ENCODE measurements around the gene SH3BP1. TPM values are rescaled to one million over a fixed set of nuclear protein-coding genes. Genes with fewer than 3 reads are reported as not detected.

The SH3BP1 gene
- total RNA-seq, 1 donor from 2014 or later, result 116 TPM

DNA sequence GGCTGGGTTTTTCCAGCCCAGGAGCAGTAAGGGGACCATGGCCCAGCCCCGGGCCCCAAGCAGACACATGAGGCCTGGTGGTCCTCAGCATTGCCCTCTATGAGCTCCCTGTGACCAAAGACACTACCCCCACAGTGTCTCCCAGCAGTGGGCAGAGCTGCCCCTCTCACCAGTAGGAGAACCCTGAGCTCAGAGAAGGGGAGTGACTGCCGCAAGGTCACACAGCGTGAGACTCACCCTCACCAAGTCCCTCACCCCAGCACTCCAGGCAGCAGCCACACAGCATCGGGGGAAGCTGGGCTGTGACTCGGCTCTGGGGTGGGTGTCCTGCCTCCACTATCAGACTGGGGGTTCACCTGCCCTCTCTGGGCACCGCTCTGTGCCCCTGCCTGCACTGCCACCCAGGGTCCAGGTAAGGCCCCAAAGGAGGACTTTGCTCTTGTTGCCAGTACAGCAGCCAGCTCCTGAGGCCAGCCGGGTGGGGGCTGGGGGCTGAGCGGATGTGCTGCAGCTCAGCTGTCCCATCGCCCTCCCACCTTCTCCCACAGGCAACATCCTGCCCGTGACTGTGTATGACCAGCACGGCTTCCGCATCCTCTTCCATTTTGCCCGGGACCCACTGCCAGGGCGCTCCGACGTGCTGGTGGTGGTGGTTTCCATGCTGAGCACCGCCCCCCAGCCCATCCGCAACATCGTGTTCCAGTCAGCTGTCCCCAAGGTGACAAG lies 7.9 kb upstream of the SH3BP1 start:
- no peaks in the 10 kb centered on the region for H3K9me3 Mint-ChIP-seq
- peak overlapping the region; percentile 65 for H3K27ac Mint-ChIP-seq
- intact Hi-C loops (cut with micrococcal nuclease), result loop anchor here (5.0 kb wide), 1 partner anchor 176 kb away; the partner anchor contains the start of gene GCAT
- H3K4me1 Mint-ChIP-seq (ENCODE audit: low read depth), result peaks cover 62% of the 10 kb centered on the region
- peaks cover 2% of the 10 kb centered on the region for H3K36me3 Mint-ChIP-seq (ENCODE audit: low read depth)
- DNase-seq (ENCODE audit: low spot score), result no peak
- no peak overlapping the region for H3K4me3 Mint-ChIP-seq
- H3K27me3 Mint-ChIP-seq (ENCODE audit: insufficient read depth), result no peaks in the 10 kb centered on the region

- intact Hi-C loops (cut with micrococcal nuclease), result loop anchor here (5.0 kb wide), 1 partner anchor 175 kb away; the partner anchor contains the start of gene GCAT
- peaks cover 62% of the 10 kb centered on the region for H3K4me1 Mint-ChIP-seq (ENCODE audit: low read depth)
- peak overlapping the region; percentile 88 for H3K27ac Mint-ChIP-seq
- H3K27me3 Mint-ChIP-seq (ENCODE audit: insufficient read depth), result no peaks in the 10 kb centered on the region
- H3K36me3 Mint-ChIP-seq (ENCODE audit: low read depth), result peaks cover 2% of the 10 kb centered on the region
- H3K9me3 Mint-ChIP-seq, result no peaks in the 10 kb centered on the region
- H3K4me3 Mint-ChIP-seq, result peak overlapping the region; percentile 72
- no peak for DNase-seq (ENCODE audit: low spot score)
These were observed 7.0 kb upstream of the SH3BP1 start for GRCh38 chr22:37632174-37633088.

GRCh38 chr22:37633089-37633624 lies 6.3 kb upstream of the SH3BP1 start:
- H3K27me3 Mint-ChIP-seq (ENCODE audit: insufficient read depth), result no peaks in the 10 kb centered on the region
- no peak for DNase-seq (ENCODE audit: low spot score)
- H3K27ac Mint-ChIP-seq, result peak overlapping the region; percentile 88
- no peaks in the 10 kb centered on the region for H3K9me3 Mint-ChIP-seq
- H3K36me3 Mint-ChIP-seq (ENCODE audit: low read depth), result peaks cover 2% of the 10 kb centered on the region
- peak overlapping the region; percentile 72 for H3K4me3 Mint-ChIP-seq
- H3K4me1 Mint-ChIP-seq (ENCODE audit: low read depth), result peaks cover 62% of the 10 kb centered on the region
- intact Hi-C loops (cut with micrococcal nuclease), result loop anchor here (5.0 kb wide), 1 partner anchor 174 kb away; the partner anchor contains the start of gene GCAT

- Mint-ChIP-seq H3K9me3 (no peaks in the 10 kb centered on the region), H3K4me1 (ENCODE audit: low read depth) (peaks cover 62% of the 10 kb centered on the region), H3K36me3 (ENCODE audit: low read depth) (peaks cover 2% of the 10 kb centered on the region), H3K27ac (peak overlapping the region; percentile 88), H3K4me3 (peak overlapping the region; percentile 72), H3K27me3 (ENCODE audit: insufficient read depth) (no peaks in the 10 kb centered on the region)
- peak; percentile 48 for DNase-seq (ENCODE audit: low spot score)
- intact Hi-C loops (cut with micrococcal nuclease), result loop anchor here (1.0 to 5.0 kb wide), 2 partner anchors 11 to 173 kb away; partner anchors contain the start of gene GCAT
These were observed 5.6 kb upstream of the SH3BP1 start for GRCh38 chr22:37633625-37634416.

- Mint-ChIP-seq H3K4me1 (ENCODE audit: low read depth) (peaks cover 64% of the 10 kb centered on the region), H3K27me3 (ENCODE audit: insufficient read depth) (no peaks in the 10 kb centered on the region), H3K36me3 (ENCODE audit: low read depth) (peaks cover 2% of the 10 kb centered on the region), H3K4me3 (peak overlapping the region; percentile 57), H3K27ac (peak overlapping the region; percentile 82), H3K9me3 (no peaks in the 10 kb centered on the region)
- intact Hi-C loops (cut with micrococcal nuclease), result loop anchor here (1.0 to 5.0 kb wide), 2 partner anchors 11 to 173 kb away; partner anchors contain the start of gene GCAT
- DNase-seq (ENCODE audit: low spot score), result no peak
These were observed 5.0 kb upstream of the SH3BP1 start for GRCh38 chr22:37634417-37634924.

DNA sequence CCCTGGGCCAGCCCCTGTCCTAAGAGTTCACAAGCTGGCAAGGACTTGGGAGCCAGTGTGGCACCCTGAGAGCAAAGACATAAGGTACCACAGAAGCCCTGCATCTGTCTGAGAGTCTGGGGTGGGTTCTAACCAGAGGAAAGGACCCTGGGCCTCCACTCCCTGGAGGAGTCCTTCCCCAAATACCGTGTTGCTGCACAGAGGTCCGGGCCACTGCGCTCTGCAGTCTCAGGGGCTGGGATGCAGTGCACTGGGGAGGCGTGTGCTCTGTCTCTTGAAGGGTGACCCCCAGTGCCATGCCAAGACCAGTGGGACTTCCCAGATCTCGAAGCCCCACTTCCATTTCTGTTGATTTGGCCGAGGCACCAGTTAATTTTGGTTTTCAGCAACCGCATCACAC lies 4.3 kb upstream of the SH3BP1 start:
- no peak overlapping the region for H3K27ac Mint-ChIP-seq
- peak overlapping the region; percentile 57 for H3K4me3 Mint-ChIP-seq
- peaks cover 64% of the 10 kb centered on the region for H3K4me1 Mint-ChIP-seq (ENCODE audit: low read depth)
- DNase-seq (ENCODE audit: low spot score), result no peak
- no peaks in the 10 kb centered on the region for H3K27me3 Mint-ChIP-seq (ENCODE audit: insufficient read depth)
- intact Hi-C loops (cut with micrococcal nuclease), result no loop called here
- H3K36me3 Mint-ChIP-seq (ENCODE audit: low read depth), result peaks cover 2% of the 10 kb centered on the region
- H3K9me3 Mint-ChIP-seq, result no peaks in the 10 kb centered on the region

GRCh38 chr22:37636186-37636948 lies 3.1 kb upstream of the SH3BP1 start:
- intact Hi-C loops (cut with micrococcal nuclease), result loop anchor here (1.0 kb wide), 1 partner anchor 9 kb away; no protein-coding TSS in a partner anchor
- Mint-ChIP-seq H3K4me3 (peak overlapping the region; percentile 15), H3K4me1 (ENCODE audit: low read depth) (peaks cover 64% of the 10 kb centered on the region)

GRCh38 chr22:37636949-37637273 lies 2.6 kb upstream of the SH3BP1 start:
- peak overlapping the region; percentile 15 for H3K4me3 Mint-ChIP-seq
- no peaks in the 10 kb centered on the region for H3K9me3 Mint-ChIP-seq
- intact Hi-C loops (cut with micrococcal nuclease), result loop anchor here (1.0 kb wide), 1 partner anchor 10 kb away; no protein-coding TSS in a partner anchor
- H3K36me3 Mint-ChIP-seq (ENCODE audit: low read depth), result peaks cover under 1% of the 10 kb centered on the region
- peak overlapping the region; percentile 86 for H3K27ac Mint-ChIP-seq
- peaks cover 65% of the 10 kb centered on the region for H3K4me1 Mint-ChIP-seq (ENCODE audit: low read depth)
- no peaks in the 10 kb centered on the region for H3K27me3 Mint-ChIP-seq (ENCODE audit: insufficient read depth)
- no peak for DNase-seq (ENCODE audit: low spot score)

More at GRCh38 chr22:37636186-37636948, 3.1 kb upstream of the SH3BP1 start:
- Mint-ChIP-seq H3K9me3 (no peaks in the 10 kb centered on the region), H3K27ac (peak overlapping the region; percentile 86), H3K27me3 (ENCODE audit: insufficient read depth) (no peaks in the 10 kb centered on the region), H3K36me3 (ENCODE audit: low read depth) (peaks cover 2% of the 10 kb centered on the region)
- DNase-seq (ENCODE audit: low spot score), result no peak

DNA sequence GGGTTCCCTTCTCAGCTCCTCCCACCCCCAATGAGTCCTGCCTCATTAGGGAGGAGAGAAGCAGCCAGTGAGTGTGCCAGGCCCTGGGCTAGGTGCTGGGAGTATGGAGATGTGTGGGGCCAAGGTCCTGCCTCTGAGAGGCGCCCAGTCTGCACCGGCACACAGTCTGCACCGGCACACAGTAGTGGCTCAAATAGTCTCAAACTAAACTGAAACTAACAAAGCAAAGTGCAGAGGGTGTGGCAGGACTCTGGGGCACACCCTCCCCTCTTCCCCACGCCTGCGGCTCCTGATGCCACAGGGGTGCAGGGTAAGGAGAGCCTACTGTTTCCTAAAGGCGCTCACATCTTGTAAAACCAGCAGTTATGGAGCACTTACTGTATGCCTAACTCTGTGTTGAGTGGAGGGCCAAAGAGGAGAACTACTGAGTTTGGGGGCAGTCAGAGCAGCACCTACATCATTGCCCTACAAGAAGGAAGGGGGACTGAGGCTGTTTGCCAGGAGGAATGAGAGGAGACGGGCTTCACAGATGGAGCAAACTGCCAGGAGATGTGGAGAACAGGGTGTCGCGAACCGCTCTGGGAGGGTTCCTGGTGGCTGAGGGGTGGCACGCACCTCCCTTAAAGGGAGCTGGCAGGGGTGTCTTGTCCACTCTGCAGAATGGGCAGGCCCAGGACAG lies 939 bp upstream of the SH3BP1 start:
- intact Hi-C loops (cut with micrococcal nuclease), result loop anchor here (1.0 to 2.0 kb wide), 4 partner anchors 16 to 39 kb away; partner anchors contain the start of genes GGA1 and PDXP
- Mint-ChIP-seq H3K27me3 (ENCODE audit: insufficient read depth) (no peaks in the 10 kb centered on the region), H3K27ac (peak overlapping the region; percentile 86), H3K9me3 (no peaks in the 10 kb centered on the region), H3K4me1 (ENCODE audit: low read depth) (peaks cover 68% of the 10 kb centered on the region), H3K36me3 (ENCODE audit: low read depth) (peaks cover 8% of the 10 kb centered on the region), H3K4me3 (peak overlapping the region; percentile 97)
- peak; percentile 42 for DNase-seq (ENCODE audit: low spot score)

- no peaks in the 10 kb centered on the region for H3K9me3 Mint-ChIP-seq
These were observed 512 bp downstream of the SH3BP1 start for GRCh38 chr22:37639771-37640590.

More at GRCh38 chr22:37639771-37640590, 512 bp downstream of the SH3BP1 start:
- Mint-ChIP-seq H3K4me3 (peak overlapping the region; percentile 97), H3K27ac (peak overlapping the region; percentile 100), H3K27me3 (ENCODE audit: insufficient read depth) (no peaks in the 10 kb centered on the region), H3K36me3 (ENCODE audit: low read depth) (peaks cover 18% of the 10 kb centered on the region), H3K4me1 (ENCODE audit: low read depth) (peaks cover 56% of the 10 kb centered on the region)
- intact Hi-C loops (cut with micrococcal nuclease), result loop anchor here (1.0 to 2.0 kb wide), 4 partner anchors 17 to 37 kb away; partner anchors contain the start of genes GGA1 and PDXP
- DNase-seq (ENCODE audit: low spot score), result no peak

All from activated T-helper 1 cell treated with anti-CD3 and anti-CD28 coated beads, Interleukin-12 subunit alpha, Interleukin-12 subunit beta, Interleukin-2, Interleukin-4 antibody, amounts not matched to agents 30 ng/mL and 10 ng/mL and 1 ng/mL, durations not matched to agents 14 hours and 24 hours and 36 hours (primary cell).